Calu3 (cell line): ENCODE results near the gene TMEM100. TPM values are rescaled to one million over a fixed set of nuclear protein-coding genes. Genes with fewer than 3 reads are reported as not detected.

Experiments used
- BruUV-seq: library from RNA; stranded (reverse); fragments of 400-500 nt; replicated peaks from 2 replicates; lab custom pipeline; 2021; lab: Mats Ljungman, UMichigan
- CTCF ChIA-PET: fragments of 300-600 bp; sonication (Branson Sonifier 250); formaldehyde crosslinking; loops from one replicate; lab custom pipeline; 2022; ENCODE audit warnings: antibody characterized with exemption; lab: Charles Lee
- DNase-seq: peaks from one replicate; pipeline ENCODE4 v3.0.0; 2022
- H3K27ac Mint-ChIP-seq: one replicate; pipeline ENCODE4 v1.8.0; 2022; ENCODE audit warnings: mixed read lengths; ENCODE audit not compliant: unreplicated experiment
- H3K27me3 Mint-ChIP-seq: one replicate; pipeline ENCODE4 v1.8.0; 2022; ENCODE audit warnings: mixed read lengths; ENCODE audit not compliant: unreplicated experiment
- H3K36me3 Mint-ChIP-seq: one replicate; pipeline ENCODE4 v1.8.0; 2022; ENCODE audit warnings: mild to moderate bottlenecking, moderate library complexity, mixed read lengths; ENCODE audit not compliant: insufficient read depth, unreplicated experiment
- H3K4me1 Mint-ChIP-seq: one replicate; pipeline ENCODE4 v1.8.0; 2022; ENCODE audit warnings: mild to moderate bottlenecking, low read depth, mixed read lengths; ENCODE audit not compliant: unreplicated experiment
- H3K4me3 Mint-ChIP-seq: one replicate; pipeline ENCODE4 v1.8.0; 2022; ENCODE audit warnings: mild to moderate bottlenecking, low read depth, moderate library complexity, mixed read lengths; ENCODE audit not compliant: unreplicated experiment
- H3K9me3 Mint-ChIP-seq: one replicate; pipeline ENCODE4 v1.8.0; 2022; ENCODE audit warnings: low read depth, mixed read lengths; ENCODE audit not compliant: unreplicated experiment
- intact Hi-C: fragments of 100-400 bp; cut with micrococcal nuclease; formaldehyde crosslinking; loops from one replicate; pipeline ENCODE4 v1.10.0; 2022; ENCODE audit not compliant: unreplicated experiment
- total RNA-seq: library from RNA; stranded (reverse); gene quantifications from 2 replicates; pipeline ENCODE4 v1.2.3, GENCODE V29; 2022
- TF ChIP-seq, protein P1 (sequence below): fragments of 200-600 bp; IDR thresholded peaks from one replicate; pipeline ENCODE4 v1.8.0; 2022; ENCODE audit warnings: antibody characterized with exemption; ENCODE audit not compliant: unreplicated experiment

TMEM100 gene
- total RNA-seq, 1 experiment from 2014 or later, result not detected

DNA sequence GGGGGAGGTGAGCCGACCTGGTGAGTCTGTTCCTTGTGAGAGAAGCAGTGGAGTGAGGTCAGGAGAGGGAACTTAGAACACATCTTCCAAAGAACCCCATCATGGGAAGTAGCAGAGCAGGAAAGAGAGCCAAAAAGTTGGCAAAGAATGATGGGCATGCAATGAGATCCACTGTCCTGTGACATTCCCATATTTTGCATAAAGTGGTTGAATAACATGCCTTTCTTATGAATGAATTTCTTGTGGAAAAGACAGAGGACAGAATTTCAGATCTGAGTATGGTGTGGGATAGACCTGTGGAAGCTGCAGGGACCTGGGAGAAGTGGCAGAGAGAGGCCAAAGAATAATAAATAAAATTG lies 41.3 kb downstream of the TMEM100 start:
- peaks cover 72% of the 10 kb centered on the region for H3K27me3 Mint-ChIP-seq
- intact Hi-C loops, result no loop called here
- no peak for DNase-seq
- H3K4me1 Mint-ChIP-seq, result no peaks in the 10 kb centered on the region
- no peaks in the 10 kb centered on the region for H3K36me3 Mint-ChIP-seq
- no TSS peak for BruUV-seq
- CTCF ChIA-PET, result no interaction called here
- no peaks in the 10 kb centered on the region for H3K9me3 Mint-ChIP-seq
- TF ChIP-seq, protein P1, sequence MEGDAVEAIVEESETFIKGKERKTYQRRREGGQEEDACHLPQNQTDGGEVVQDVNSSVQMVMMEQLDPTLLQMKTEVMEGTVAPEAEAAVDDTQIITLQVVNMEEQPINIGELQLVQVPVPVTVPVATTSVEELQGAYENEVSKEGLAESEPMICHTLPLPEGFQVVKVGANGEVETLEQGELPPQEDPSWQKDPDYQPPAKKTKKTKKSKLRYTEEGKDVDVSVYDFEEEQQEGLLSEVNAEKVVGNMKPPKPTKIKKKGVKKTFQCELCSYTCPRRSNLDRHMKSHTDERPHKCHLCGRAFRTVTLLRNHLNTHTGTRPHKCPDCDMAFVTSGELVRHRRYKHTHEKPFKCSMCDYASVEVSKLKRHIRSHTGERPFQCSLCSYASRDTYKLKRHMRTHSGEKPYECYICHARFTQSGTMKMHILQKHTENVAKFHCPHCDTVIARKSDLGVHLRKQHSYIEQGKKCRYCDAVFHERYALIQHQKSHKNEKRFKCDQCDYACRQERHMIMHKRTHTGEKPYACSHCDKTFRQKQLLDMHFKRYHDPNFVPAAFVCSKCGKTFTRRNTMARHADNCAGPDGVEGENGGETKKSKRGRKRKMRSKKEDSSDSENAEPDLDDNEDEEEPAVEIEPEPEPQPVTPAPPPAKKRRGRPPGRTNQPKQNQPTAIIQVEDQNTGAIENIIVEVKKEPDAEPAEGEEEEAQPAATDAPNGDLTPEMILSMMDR, result no peak
- H3K4me3 Mint-ChIP-seq, result no peak overlapping the region
- no peak overlapping the region for H3K27ac Mint-ChIP-seq

DNA sequence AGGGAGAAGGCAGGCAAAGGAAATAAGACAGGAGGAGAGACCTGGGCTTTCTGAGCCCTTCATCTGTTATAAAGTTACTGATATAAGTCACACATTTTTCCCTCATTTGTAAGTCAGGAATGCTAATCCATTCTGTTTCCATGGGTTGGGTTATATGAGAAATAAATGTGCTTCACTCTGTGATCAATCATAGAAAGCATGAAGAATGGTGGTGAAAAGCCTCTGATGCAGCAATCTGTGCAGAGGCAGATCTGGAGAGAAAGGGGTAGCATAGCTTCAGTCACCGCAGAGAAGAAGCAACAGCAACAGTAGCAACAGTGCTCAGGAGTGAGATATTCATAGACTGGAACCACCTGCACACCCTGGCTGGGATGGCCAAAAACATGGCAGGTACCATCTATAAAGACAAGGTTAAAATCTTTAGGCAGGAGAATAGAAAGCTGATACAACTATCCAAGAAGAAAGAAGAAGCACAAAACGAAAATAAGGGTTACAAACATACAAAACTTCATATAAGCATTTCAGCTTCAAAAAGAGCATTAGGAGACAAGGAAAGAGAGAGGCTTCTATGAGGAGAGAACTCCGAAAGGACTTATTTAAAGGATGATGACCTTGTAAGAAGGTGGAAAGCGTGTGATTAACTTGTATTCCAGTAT lies 41.9 kb downstream of the TMEM100 start:
- TF ChIP-seq, protein P1, result no peak
- no peak overlapping the region for H3K4me3 Mint-ChIP-seq
- no TSS peak for BruUV-seq

DNA sequence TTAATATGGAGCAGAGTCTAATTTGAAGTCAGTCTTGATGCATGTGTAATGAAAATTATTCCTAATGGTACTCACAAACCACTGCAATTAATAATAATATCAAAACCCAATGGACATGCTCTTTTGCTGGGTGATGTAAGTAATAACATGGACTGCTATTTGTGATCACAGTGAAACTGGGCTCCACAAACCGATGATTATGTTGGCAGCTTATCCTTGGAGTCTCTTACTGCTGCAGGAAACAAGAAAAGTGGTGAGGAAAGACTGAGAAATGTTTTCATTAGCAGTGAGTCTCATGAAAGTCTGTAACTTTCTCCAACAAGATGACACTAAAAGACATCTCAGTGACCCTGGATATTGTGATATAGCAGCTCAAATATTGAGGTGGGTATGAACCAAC lies 45.2 kb downstream of the TMEM100 start:
- Mint-ChIP-seq H3K27ac (no peak overlapping the region), H3K4me1 (no peaks in the 10 kb centered on the region), H3K27me3 (peaks cover 54% of the 10 kb centered on the region), H3K9me3 (no peaks in the 10 kb centered on the region), H3K36me3 (peaks cover 4% of the 10 kb centered on the region), H3K4me3 (no peak overlapping the region)
- TF ChIP-seq, protein P1, result no peak
- intact Hi-C loops, result no loop called here
- BruUV-seq, result no TSS peak
- CTCF ChIA-PET, result no interaction called here
- no peak for DNase-seq

More for the DNA sequence above, 41.9 kb downstream of the TMEM100 start:
- CTCF ChIA-PET, result no interaction called here
- peaks cover 72% of the 10 kb centered on the region for H3K27me3 Mint-ChIP-seq
- intact Hi-C loops, result no loop called here
- H3K9me3 Mint-ChIP-seq, result no peaks in the 10 kb centered on the region
- no peak overlapping the region for H3K27ac Mint-ChIP-seq
- DNase-seq, result no peak
- no peaks in the 10 kb centered on the region for H3K36me3 Mint-ChIP-seq
- H3K4me1 Mint-ChIP-seq, result no peaks in the 10 kb centered on the region

DNA sequence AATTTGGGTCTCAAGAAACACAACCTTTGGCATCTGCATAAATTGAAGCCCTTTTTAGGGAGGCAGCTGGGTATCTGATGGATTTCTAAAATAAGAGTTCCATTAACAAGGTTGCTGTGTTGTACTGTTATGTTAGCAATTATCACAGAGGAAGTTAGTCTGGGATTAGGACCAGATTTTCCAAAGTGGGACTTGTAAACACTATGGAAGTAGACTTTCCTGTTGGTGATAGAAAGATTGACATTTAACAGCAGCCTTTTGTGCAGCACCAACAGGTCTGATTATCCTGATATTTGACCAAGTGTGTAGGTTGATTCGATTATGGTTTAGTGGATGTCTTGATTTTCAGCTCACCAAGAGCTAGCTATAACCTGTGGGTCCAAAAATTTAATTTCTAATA lies 46.4 kb downstream of the TMEM100 start:
- Mint-ChIP-seq H3K36me3 (peaks cover 4% of the 10 kb centered on the region), H3K27ac (no peak overlapping the region), H3K27me3 (peaks cover 57% of the 10 kb centered on the region), H3K4me1 (no peaks in the 10 kb centered on the region), H3K9me3 (no peaks in the 10 kb centered on the region), H3K4me3 (no peak overlapping the region)
- no peak for DNase-seq
- CTCF ChIA-PET, result no interaction called here
- no TSS peak for BruUV-seq
- TF ChIP-seq, protein P1, result no peak
- intact Hi-C loops, result no loop called here
